Esophagus squamous epithelium (tissue), 5 donors: ENCODE data around the gene PTPRN2. TPM values are rescaled to one million over a fixed set of nuclear protein-coding genes. Genes with fewer than 3 reads are reported as not detected.

Experiments used
- DNase-seq: peaks from one replicate; lab custom pipeline; 2025; lab: John Stamatoyannopoulos, UW
- H3K27ac ChIP-seq, 4 donors: fragments of 200-600 bp; sonication (generic); one replicate each; pipeline ENCODE4 v1.5.1; 2016 to 2019; ENCODE audit warnings: mild to moderate bottlenecking in 1 of 4
- H3K27me3 ChIP-seq, 4 donors: fragments of 200-600 bp; sonication (generic); 1 replicate in 3 of 4; 2 replicates in 1 of 4; pipeline versions ENCODE4 v1.5.1 to v1.6.0; 2017 to 2021; ENCODE audit warnings: antibody characterized with exemption in 1 of 4
- H3K36me3 ChIP-seq, 3 donors: fragments of 200-600 bp; sonication (generic); one replicate each; pipeline ENCODE4 v1.5.1; 2016 to 2019
- H3K4me1 ChIP-seq, 3 donors: fragments of 200-600 bp; sonication (generic); one replicate each; pipeline ENCODE4 v1.5.1; 2017 to 2019
- H3K4me3 ChIP-seq, 4 donors: fragments of 200-600 bp; sonication (generic); 1 replicate in 3 of 4; 2 replicates in 1 of 4; pipeline ENCODE4 v1.5.1; 2016 to 2019; ENCODE audit warnings: mild to moderate bottlenecking in 2 of 4, moderate library complexity in 1 of 4
- H3K9me3 ChIP-seq, 3 donors: fragments of 200-600 bp; sonication (generic); one replicate each; pipeline ENCODE4 v1.5.1; 2016 to 2019
- POLR2A ChIP-seq, 4 donors: fragments of 450-650 bp; IDR thresholded peaks; one replicate each; pipeline ENCODE4 v1.6.1; 2017; ENCODE audit warnings: antibody characterized with exemption in 4 of 4, mild to moderate bottlenecking in 4 of 4, moderate library complexity in 3 of 4
- WGBS, 2 donors: methylation state at CpG; one replicate each; pipeline ENCODE4 v1.1.5; 2018; 5-methylcytosine and 5-hydroxymethylcytosine counted together
- intact Hi-C: fragments of 100-400 bp; cut with DNase I; formaldehyde crosslinking; loops from one replicate; pipeline ENCODE4 v1.15.0; 2022
- total RNA-seq, 4 donors: library from RNA; depleted of rRNA; stranded (reverse); fragments of >200 nt; gene quantifications; one replicate each; pipeline ENCODE4 v1.1.0, GENCODE V29; 2016
- TF ChIP-seq, protein P1 (sequence below), 6 experiments: fragments of 450-650 bp in 4 of 6; fragments of 200-600 bp in 2 of 6; sonication (generic) in 2 of 6; IDR thresholded peaks; one replicate each; pipeline ENCODE4 v1.5.1; 2016 to 2019; ENCODE audit warnings: antibody characterized with exemption in 6 of 6, mild to moderate bottlenecking in 4 of 6, moderate library complexity in 4 of 6
- donor health status: DM: yes; HTN: yes; CAD: no.

The PTPRN2 gene
- total RNA-seq, 4 donors from 2014 or later, result 0.38 to 2.7 (median 1.0) TPM

DNA sequence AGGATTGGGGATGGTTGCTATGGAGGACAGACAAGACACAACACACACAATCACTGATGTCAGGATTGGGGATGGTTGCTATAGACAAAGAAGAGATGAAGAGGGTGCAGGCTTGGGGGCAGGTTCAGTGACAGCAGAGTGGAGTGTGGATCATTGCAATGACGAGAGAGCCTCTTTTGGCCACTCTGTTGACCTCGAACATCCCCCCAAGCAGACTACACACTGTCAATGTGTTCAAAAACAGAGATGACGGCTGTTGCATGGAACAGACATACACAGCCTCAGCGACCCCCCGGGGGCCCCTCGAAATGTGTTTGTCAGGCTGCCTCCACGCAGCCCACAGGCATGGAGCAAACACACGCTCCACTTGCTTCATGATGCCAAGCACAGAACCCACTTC, 133.0 kb downstream of the PTPRN2 start:
- H3K4me3 ChIP-seq, result no peak overlapping the region
- TF ChIP-seq, protein P1, sequence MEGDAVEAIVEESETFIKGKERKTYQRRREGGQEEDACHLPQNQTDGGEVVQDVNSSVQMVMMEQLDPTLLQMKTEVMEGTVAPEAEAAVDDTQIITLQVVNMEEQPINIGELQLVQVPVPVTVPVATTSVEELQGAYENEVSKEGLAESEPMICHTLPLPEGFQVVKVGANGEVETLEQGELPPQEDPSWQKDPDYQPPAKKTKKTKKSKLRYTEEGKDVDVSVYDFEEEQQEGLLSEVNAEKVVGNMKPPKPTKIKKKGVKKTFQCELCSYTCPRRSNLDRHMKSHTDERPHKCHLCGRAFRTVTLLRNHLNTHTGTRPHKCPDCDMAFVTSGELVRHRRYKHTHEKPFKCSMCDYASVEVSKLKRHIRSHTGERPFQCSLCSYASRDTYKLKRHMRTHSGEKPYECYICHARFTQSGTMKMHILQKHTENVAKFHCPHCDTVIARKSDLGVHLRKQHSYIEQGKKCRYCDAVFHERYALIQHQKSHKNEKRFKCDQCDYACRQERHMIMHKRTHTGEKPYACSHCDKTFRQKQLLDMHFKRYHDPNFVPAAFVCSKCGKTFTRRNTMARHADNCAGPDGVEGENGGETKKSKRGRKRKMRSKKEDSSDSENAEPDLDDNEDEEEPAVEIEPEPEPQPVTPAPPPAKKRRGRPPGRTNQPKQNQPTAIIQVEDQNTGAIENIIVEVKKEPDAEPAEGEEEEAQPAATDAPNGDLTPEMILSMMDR (IDR thresholded peaks at IDR 0.05), result no peak
- no peak for TF ChIP-seq POLR2A (IDR thresholded peaks at IDR 0.05)
- H3K27ac ChIP-seq, result no peak overlapping the region
- 85 to 86% methylated on average over 4 to 7 of the region's 8 CpGs for WGBS, 2 donors
- no peaks in the 10 kb centered on the region for H3K36me3 ChIP-seq
- DNase-seq, result no peak
- H3K9me3 ChIP-seq, result no peaks in the 10 kb centered on the region
- H3K27me3 ChIP-seq, result peaks cover 0 to 12% (median 0%) of the 10 kb centered on the region in 4 donors
- no peaks in the 10 kb centered on the region for H3K4me1 ChIP-seq
- intact Hi-C loops, result no loop called here

DNA sequence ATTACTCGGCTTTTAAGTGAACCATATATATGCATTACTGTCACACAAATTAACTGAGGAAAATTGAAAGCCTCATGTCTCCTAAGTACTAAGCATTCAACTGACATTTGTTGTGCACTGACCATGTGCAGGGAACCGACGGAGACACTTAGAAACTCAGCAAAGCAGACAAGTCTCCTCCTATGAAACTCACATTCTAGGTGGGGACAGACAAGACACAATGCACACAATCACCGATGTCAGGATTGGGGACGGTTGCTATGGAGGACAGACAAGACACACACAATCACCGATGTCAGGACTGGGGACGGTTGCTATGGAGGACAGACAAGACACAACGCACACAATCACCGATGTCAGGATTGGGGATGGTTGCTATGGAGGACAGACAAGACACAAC, 134.0 kb downstream of the PTPRN2 start:
- H3K36me3 ChIP-seq, result no peaks in the 10 kb centered on the region
- H3K4me1 ChIP-seq, result no peaks in the 10 kb centered on the region
- 64 to 93% methylated on average over 7 to 8 of the region's 9 CpGs for WGBS, 2 donors
- intact Hi-C loops, result no loop called here
- no peak overlapping the region for H3K4me3 ChIP-seq
- H3K27ac ChIP-seq, result no peak overlapping the region
- TF ChIP-seq POLR2A (IDR thresholded peaks at IDR 0.05), result no peak
- TF ChIP-seq, protein P1 (IDR thresholded peaks at IDR 0.05), result no peak
- no peaks in the 10 kb centered on the region for H3K9me3 ChIP-seq
- peaks cover 0 to 12% (median 0%) of the 10 kb centered on the region in 4 donors for H3K27me3 ChIP-seq
- DNase-seq, result no peak

DNA sequence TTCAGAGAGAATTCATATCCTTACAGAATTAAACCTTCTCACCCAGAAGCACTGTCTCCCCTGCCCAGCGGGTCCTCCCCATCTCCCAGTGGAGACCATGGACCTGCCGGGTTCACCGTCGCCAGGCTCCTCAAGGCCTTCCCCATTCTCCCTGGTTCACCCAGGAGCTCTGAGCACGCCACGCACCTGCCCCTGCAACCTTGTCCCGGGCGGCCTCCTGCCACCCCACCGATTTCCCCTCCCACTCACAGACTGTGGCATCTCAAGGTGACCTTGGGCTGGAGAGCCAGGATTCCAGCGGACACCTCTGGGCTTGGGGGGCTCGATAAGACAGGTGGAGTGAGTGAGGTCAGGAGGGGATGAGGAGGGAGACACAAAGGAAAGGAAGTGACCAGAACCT, 135.3 kb downstream of the PTPRN2 start:
- no peak for TF ChIP-seq POLR2A (IDR thresholded peaks at IDR 0.05)
- TF ChIP-seq, protein P1 (IDR thresholded peaks at IDR 0.05), result no peak
- intact Hi-C loops, result no loop called here
- peaks cover 0 to 18% (median 0%) of the 10 kb centered on the region in 4 donors for H3K27me3 ChIP-seq
- no peak overlapping the region for H3K4me3 ChIP-seq
- H3K27ac ChIP-seq, result no peak overlapping the region
- H3K4me1 ChIP-seq, result no peaks in the 10 kb centered on the region
- H3K36me3 ChIP-seq, result no peaks in the 10 kb centered on the region
- no peaks in the 10 kb centered on the region for H3K9me3 ChIP-seq
- 83 to 85% methylated on average over 3 to 10 of the region's 11 CpGs for WGBS, 2 donors
- no peak for DNase-seq

DNA sequence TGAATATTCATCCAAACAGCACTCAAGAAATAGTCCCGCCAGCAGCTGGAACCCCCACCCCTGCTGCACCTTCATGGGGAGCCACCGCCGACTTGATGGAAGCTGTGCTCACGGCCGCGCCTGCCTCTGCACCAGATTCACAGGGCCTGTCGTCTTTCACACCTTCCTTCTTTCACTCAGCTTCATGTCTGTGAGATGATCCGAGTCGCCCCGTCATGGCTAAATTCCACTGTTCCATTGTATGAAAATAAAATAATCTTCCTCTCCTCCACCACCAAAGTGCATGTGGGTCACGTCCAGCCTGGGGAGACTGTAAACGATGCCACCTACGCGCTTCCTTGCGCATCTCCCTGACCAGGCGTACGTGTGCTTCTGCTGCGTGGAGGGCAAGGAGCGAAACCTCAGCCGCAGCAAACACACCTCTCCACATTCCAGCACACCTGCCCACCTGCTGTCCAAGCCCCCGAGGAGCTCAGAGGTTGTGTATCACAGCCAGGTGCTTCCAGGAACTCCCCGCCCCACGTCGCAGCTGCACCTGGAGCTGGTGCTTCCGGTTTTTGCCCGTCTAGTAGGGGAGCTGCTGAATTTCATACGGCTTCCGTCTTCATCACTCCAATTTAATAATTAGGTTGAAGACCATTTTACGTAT, 137.0 kb downstream of the PTPRN2 start:
- DNase-seq, result no peak
- Histone ChIP-seq H3K27me3 (peaks cover 0 to 19% (median 0%) of the 10 kb centered on the region in 4 donors), H3K36me3 (no peaks in the 10 kb centered on the region), H3K4me1 (no peaks in the 10 kb centered on the region), H3K27ac (no peak overlapping the region), H3K9me3 (no peaks in the 10 kb centered on the region), H3K4me3 (no peak overlapping the region)
- 62 to 73% methylated on average over 26 to 29 of the region's 29 CpGs for WGBS, 2 donors
- intact Hi-C loops, result no loop called here
- TF ChIP-seq, protein P1 (IDR thresholded peaks at IDR 0.05), result no peak

DNA sequence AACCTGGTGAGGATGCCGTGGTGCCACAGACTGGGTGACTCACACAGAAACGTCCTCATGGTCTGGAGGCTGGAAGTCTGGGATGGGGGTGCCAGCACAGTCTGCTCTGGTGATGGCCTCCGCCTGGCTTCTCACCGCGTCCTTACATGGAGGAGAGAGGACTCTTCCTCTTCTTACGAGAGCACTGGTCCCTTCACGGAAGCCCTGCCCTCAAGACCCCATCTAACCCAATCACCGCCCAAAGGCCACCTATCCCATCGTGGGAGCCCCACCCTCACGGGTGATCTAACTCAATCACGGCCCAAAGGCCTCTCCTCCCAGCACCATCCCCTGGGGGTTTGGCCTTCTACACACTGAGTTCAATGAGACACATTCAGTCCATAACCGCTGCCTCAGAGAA, 137.7 kb downstream of the PTPRN2 start:
- DNase-seq, result no peak
- H3K4me3 ChIP-seq, result no peak overlapping the region
- H3K27ac ChIP-seq, result no peak overlapping the region
- H3K9me3 ChIP-seq, result no peaks in the 10 kb centered on the region
- peaks cover 0 to 19% (median 0%) of the 10 kb centered on the region in 4 donors for H3K27me3 ChIP-seq
- TF ChIP-seq, protein P1 (IDR thresholded peaks at IDR 0.05), result no peak
- TF ChIP-seq POLR2A (IDR thresholded peaks at IDR 0.05), result no peak
- WGBS, 2 donors, result 75 to 85% methylated on average over 12 of the region's 12 CpGs
- no peaks in the 10 kb centered on the region for H3K36me3 ChIP-seq
- no peaks in the 10 kb centered on the region for H3K4me1 ChIP-seq
- intact Hi-C loops, result no loop called here
